ENCODE data around the gene PRKCE.

PRKCE gene

GRCh38 chr2:46232860-46233259 is 581.4 kb downstream of the PRKCE start:
- TF ChIP-seq CTCF (IDR thresholded peaks at IDR 0.05; ENCODE audit: insufficient read depth, low read depth, low read length, missing control alignments) = no peak
- DNase-seq (ENCODE audit: low read depth) = no peak
- no peak overlapping the region for H3K4me3 ChIP-seq (ENCODE audit: low read length)

DNA sequence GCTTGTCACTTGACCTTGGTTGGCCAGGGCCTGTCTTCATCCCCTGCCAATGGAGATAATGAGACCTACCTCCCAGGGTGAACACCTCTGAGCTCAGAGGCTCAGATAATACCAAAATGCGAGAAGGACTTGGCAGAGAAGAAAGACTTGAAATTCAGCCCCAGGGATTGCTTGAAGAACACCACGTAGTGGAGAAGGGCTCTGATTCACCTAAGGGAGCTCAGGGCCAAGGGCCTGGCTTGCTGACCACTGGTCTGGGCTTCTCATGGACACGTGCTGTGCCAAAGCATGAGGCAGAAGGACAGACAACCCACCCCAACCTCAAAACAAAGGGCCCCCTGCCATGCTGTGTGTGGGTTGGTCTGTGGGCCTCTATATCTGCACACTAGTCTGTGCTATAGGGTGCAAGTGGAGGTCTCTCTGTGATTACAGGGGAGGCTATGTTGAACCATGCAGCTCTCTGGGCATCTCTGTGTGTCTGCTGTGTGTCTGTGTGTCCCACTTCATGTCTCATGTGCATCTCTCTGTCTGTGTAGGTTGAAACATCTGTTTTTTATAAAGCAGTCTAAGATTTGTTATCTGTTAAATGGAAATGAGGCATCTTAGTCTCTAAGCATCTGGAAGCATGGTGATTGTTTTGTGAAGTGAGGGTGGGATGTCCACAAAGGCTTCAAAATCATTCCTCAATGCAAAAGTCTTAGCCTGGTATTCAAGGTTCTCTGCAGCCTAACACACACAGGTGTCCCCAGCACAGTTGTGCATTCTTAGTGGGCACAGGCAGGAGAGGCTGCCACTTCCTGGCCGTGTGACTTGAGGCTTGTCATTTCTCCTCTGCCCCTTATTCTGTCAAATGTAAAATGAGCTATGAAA is 584.8 kb downstream of the PRKCE start:
- no peak for DNase-seq (ENCODE audit: low read depth)
- no peak for TF ChIP-seq CTCF (IDR thresholded peaks at IDR 0.05; ENCODE audit: insufficient read depth, low read depth, low read length, missing control alignments)
- H3K4me3 ChIP-seq (ENCODE audit: low read length) = no peak overlapping the region

- no peak for TF ChIP-seq CTCF (IDR thresholded peaks at IDR 0.05; ENCODE audit: insufficient read depth, low read depth, low read length, missing control alignments)
- no peak for DNase-seq (ENCODE audit: low read depth)
- H3K4me3 ChIP-seq (ENCODE audit: low read length) = no peak overlapping the region
Measured at GRCh38 chr2:46236876-46237859, 585.7 kb downstream of the PRKCE start.
